GM18502 (cell line): Measurements from ENCODE around the gene MAML3.

Experiments used
- ATAC-seq: cut with Tn5 transposase; IDR thresholded peaks from one replicate; pipeline ENCODE4 v1.9.1; 2021; ENCODE audit warnings: mild to moderate bottlenecking; ENCODE audit not compliant: unreplicated experiment, poor library complexity

MAML3 gene

DNA sequence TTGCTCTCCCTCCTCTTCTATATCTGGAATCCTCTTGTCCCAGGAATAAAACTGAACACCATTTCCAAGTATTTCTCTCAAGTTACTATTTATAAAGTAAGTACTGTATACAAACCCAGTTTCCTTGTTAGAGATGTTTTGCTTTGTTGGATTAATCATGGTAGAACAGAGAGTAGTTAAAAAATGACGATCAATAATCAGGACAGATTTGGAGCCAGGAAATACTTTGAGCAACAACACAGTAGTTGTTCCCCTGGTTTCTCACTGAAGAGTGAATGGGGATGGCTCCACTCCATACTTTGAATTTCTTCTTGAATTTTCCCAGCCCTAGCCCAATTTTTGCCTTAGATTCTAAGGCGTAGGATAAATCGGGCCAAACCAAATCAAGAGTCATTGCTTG is 467.0 kb downstream of the MAML3 start:
- ATAC-seq = no peak

DNA sequence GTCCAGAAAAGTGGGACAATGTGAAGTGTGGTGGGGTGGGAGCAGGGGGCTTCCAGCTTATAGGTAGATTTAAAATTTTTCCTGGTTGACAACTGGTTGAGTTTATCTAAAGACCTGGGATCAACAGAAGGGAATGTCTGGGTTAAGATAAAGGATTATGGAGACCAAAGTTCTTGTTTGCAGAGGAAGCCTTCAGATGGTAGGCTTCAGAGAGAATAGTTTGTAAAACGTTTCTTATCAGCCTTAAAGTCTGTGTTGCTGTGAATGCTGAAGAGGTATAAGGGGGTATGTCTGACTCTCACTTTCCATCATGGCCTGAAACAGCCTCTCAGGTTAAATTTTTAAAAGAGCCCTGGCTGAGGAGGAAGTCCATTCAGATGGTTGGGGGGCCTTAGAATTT is 467.9 kb downstream of the MAML3 start:
- no peak for ATAC-seq

DNA sequence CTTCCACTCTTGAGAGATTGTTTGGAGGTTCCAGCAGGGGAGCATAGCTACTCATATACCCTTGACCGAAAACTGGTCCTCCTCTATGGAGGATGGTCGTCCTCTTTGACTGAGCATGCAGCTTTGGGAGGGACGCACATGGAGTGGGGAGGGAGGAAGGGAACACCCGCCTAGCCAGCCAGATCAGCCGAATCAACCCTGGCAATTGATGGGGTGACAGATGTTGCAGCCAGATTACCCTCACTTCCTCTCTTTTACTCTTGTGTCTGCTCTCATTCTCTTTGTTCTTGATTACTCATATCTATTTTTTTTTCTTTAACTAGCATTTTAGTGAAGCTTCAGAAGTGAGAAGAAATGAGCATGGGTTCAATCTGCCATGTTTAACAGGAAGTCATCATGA is 468.8 kb downstream of the MAML3 start:
- no peak for ATAC-seq

DNA sequence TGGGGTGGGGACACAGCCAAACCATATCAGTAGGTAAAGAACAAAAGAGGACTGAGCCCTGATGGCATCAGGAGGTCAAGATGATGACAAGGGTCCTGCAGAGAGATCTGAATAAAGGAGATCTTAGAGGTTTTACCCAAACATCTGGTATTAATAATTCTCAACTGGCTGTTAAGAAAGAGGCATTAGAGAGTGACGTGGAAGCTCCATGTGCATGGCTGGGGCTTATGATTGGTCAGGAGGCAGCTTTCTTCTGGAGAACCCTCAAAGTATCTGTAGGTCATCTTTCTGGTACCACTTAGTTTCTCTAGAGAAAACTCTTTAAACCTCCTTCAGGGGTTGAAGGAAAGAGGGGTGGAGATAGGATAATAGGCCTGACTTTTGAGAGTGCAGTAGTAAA is 469.6 kb downstream of the MAML3 start:
- ATAC-seq = no peak

DNA sequence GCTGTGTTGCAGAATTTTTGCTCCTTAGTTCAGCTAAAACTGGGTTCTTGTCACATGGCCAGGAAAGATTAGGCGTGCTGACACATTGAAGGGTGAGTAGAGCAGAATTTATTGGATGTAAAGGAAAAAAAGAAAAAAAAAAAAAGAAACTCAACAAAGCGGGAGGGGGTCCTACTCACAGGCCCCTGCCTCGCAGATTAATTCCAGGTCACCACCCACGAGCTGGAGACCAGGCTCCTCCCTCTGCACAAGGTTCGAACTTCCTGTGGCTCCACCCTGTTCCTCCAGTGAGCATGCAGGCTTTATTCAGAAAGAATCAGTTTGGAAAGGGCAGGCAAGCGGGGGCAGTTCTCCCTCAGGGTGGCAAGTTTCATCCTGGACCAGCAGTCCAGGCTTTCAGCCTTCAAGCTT is 471.2 kb downstream of the MAML3 start:
- ATAC-seq = no peak

DNA sequence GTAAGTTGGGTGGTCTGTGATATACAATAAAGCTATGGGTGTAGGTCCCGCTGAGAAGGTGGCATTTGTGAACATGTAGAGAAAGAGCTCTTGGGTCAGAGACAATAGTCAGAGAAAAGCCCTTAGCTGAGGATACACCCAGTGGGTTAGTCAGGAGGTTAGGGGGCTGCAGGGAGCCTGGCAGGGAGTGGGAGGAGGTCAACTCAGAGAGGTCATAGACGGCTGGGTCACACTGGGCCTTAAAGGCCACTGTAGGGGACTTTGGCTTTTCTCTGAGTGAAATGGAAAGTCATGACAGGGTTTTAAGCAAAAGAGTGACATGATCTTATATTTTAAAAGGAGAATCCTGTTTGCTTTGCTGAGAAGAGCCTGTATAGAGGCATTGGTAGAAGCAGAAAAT is 471.7 kb downstream of the MAML3 start:
- ATAC-seq = no peak

DNA sequence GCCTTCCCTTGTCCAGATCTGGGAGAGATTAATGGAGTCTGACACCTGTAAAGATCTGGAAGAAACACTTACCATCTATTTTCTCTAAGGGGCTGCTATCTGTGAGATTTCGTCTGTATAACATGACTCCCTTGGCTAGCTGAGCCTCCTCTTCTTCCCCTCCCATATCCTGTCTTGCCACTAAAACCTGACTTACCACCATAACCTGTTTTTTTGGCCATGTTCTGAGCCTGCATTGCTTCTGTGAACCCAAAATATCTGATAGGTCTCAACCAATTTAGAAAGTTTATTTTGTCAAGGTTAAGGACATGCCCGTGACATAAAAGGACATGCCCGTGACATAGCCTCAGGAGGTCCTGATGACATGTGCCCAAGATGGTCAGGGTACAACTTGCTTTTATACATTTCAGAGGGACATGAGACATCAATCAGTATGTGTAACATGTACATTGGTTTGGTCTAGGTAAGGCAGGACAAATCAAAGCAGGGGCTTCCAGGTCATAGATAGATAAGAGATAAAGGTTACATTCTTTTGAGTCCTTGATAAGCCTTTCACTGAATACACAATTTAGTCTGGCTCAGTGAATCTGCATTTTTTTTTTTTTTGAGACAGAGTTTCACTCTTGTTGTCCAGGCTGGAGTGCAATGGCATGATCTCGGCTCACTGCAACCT is 476.9 kb downstream of the MAML3 start:
- no peak for ATAC-seq

GRCh38 chr4:139676365-139676764 is 477.6 kb downstream of the MAML3 start:
- ATAC-seq = no peak

DNA sequence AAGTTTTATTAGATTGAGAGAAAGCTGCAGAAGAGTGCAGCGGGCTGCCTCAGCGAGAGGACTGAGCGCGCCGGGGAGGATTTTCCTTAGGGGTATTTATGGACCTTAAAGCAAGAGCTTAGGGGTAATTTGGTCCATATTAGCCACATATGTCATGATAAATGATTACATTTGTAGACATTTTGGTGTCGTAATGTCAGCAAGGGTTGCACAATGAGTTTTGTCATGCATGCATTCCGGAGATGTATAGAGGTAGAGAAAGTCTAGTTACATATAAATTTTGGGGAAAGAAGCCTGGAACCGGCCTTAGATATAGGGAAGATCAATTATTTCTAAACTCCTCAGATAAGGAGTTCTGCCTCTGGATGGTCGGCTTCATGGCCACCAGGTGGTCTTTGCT is 478.3 kb downstream of the MAML3 start:
- ATAC-seq = no peak

- peak; percentile 82 for ATAC-seq
Measured at GRCh38 chr4:139674875-139675550, 479.0 kb downstream of the MAML3 start.

- ATAC-seq = no peak
Measured at GRCh38 chr4:139672732-139673131, 481.3 kb downstream of the MAML3 start.

- no peak for ATAC-seq
Measured at GRCh38 chr4:139672215-139672614, 481.8 kb downstream of the MAML3 start.

DNA sequence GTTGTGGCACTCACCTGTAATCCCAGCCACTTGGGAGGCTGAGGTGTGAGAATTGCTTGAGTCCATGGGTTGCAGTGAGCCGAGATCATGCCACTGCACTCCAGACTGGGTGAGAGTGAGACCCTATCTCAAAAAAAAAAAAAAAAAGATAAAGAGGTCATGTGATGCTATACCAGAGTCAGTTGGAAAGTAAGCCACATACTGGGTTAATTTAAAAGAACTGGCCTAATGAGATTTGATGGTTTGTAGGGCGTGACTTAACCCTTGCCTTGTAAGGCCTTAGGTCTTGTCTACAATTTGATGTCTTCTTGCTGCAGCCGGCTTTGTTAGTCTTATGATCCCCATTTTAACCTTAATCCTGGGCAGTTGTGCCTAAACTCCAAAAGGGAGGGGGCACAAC is 483.2 kb downstream of the MAML3 start:
- no peak for ATAC-seq

GRCh38 chr4:139669890-139670289 is 484.1 kb downstream of the MAML3 start:
- ATAC-seq = no peak

- ATAC-seq = no peak
Measured at GRCh38 chr4:139669335-139669734, 484.6 kb downstream of the MAML3 start.

DNA sequence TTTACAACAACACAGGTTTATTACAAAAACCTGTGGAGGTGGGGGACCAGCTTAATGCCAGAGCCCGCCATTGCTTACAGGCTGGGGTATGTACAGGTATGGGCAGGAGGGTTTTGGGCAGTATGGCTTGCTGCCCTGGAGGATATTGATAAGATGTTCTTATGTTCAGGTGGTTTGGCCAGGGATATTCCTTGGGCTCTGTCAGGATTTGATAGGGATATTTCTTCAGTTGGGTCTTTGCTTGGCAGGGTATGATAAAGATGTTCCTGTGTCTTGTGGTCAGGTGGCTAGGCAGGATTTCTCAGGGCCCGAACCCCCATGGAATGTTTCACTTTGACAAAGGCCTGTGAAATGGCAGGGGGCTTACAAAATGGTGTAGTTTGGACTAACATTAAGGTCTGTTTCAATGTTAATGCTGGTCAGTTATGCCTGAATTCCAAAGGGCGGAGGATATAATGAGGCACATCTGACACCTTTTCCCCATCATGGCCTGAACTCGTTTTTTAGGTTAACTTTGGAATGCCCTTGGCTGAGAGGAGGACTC is 485.3 kb downstream of the MAML3 start:
- no peak for ATAC-seq

GRCh38 chr4:139668036-139668435 is 485.9 kb downstream of the MAML3 start:
- ATAC-seq = no peak
